Activated CD4-positive, alpha-beta memory T cell treated with anti-CD3 and anti-CD28 coated beads, Interleukin-2, amount 10 ng/mL, durations not matched to agents 7 days and 5 days (primary cell): ENCODE results near the gene FEZF2. TPM values are rescaled to one million over a fixed set of nuclear protein-coding genes. Genes with fewer than 3 reads are reported as not detected.

Source experiments
- CTCF ChIA-PET: fragments of 350-600 bp; sonication (Branson Sonifier 250); formaldehyde crosslinking; loops from one replicate; lab custom pipeline; 2021; ENCODE audit warnings: antibody characterized with exemption, inconsistent platforms; lab: Charles Lee
- POLR2A ChIA-PET: fragments of 350-600 bp; sonication (Branson Sonifier 250); formaldehyde crosslinking; loops from one replicate; lab custom pipeline; 2021; ENCODE audit warnings: antibody characterized with exemption; lab: Charles Lee
- DNase-seq: peaks from one replicate; pipeline ENCODE4 v3.0.0-alpha.2; 2020
- H3K27ac Mint-ChIP-seq: one replicate; pipeline ENCODE4 v1.8.0; 2021; ENCODE audit warnings: mild to moderate bottlenecking, mixed read lengths
- H3K27me3 Mint-ChIP-seq: one replicate; pipeline ENCODE4 v1.8.0; 2021; ENCODE audit warnings: mixed read lengths
- H3K36me3 Mint-ChIP-seq: one replicate; pipeline ENCODE4 v1.8.0; 2021; ENCODE audit warnings: low read depth, mixed read lengths
- H3K4me1 Mint-ChIP-seq: one replicate; pipeline ENCODE4 v1.8.0; 2021; ENCODE audit warnings: mixed read lengths
- H3K4me3 Mint-ChIP-seq: one replicate; pipeline ENCODE4 v1.8.0; 2021; ENCODE audit warnings: mild to moderate bottlenecking, mixed read lengths
- H3K9me3 Mint-ChIP-seq: one replicate; pipeline ENCODE4 v1.8.0; 2021; ENCODE audit warnings: mixed read lengths
- total RNA-seq, 2 experiments: library from RNA; stranded (reverse); gene quantifications; one replicate each; pipeline ENCODE4 v1.2.3, GENCODE V29; 2021

Gene FEZF2
- total RNA-seq, 2 experiments from 2014 or later: not detected

DNA sequence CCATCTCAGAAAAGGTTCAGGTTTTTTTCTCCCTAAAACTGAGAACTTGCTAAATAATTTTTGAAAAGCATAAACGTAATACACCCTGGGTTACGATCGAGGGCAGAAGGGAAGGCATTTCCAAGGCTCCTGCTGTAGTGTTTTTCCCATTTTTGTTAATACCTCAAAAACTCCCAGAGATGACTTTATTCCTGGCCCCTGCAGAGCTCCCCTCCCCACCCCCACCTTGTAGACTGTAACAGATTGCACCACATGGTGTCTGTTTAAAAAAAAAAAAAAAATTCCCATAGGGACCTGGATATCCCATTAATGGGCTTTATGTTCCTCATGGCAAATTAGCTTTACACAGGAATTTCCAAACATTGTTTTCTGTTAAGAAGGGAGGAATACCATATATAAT is 38.2 kb downstream of the FEZF2 start:
- POLR2A ChIA-PET: no interaction called here
- H3K4me3 Mint-ChIP-seq: no peak overlapping the region
- H3K27me3 Mint-ChIP-seq: no peaks in the 10 kb centered on the region
- H3K4me1 Mint-ChIP-seq: no peaks in the 10 kb centered on the region
- H3K36me3 Mint-ChIP-seq: no peaks in the 10 kb centered on the region
- no peak overlapping the region for H3K27ac Mint-ChIP-seq
- no peak for DNase-seq
- no peaks in the 10 kb centered on the region for H3K9me3 Mint-ChIP-seq
- CTCF ChIA-PET: interaction anchor here (0.6 to 0.7 kb wide), 2 partner anchors 46 to 200 kb away, joined by 3 to 5 read pairs; no protein-coding TSS in a partner anchor

GRCh38 chr3:62332835-62333244 is 40.5 kb downstream of the FEZF2 start:
- DNase-seq: no peak
- Mint-ChIP-seq H3K27ac (no peak overlapping the region), H3K9me3 (no peaks in the 10 kb centered on the region), H3K4me3 (no peak overlapping the region), H3K4me1 (no peaks in the 10 kb centered on the region), H3K36me3 (no peaks in the 10 kb centered on the region), H3K27me3 (no peaks in the 10 kb centered on the region)
- CTCF ChIA-PET: interaction anchor here (1.0 kb wide), 1 partner anchor 17 kb away, joined by 3 read pairs; no protein-coding TSS in a partner anchor
- POLR2A ChIA-PET: no interaction called here

- no peaks in the 10 kb centered on the region for H3K4me1 Mint-ChIP-seq
- ChIA-PET CTCF (interaction anchor here (1.0 to 1.1 kb wide), 2 partner anchors 17 to 130 kb away, joined by 3 read pairs; no protein-coding TSS in a partner anchor), POLR2A (no interaction called here)
- H3K27me3 Mint-ChIP-seq: no peaks in the 10 kb centered on the region
- H3K36me3 Mint-ChIP-seq: no peaks in the 10 kb centered on the region
- no peak overlapping the region for H3K4me3 Mint-ChIP-seq
- H3K9me3 Mint-ChIP-seq: no peaks in the 10 kb centered on the region
- no peak overlapping the region for H3K27ac Mint-ChIP-seq
- no peak for DNase-seq
Observed at GRCh38 chr3:62332017-62332416, 41.3 kb downstream of the FEZF2 start.

GRCh38 chr3:62329971-62330370 is 43.4 kb downstream of the FEZF2 start:
- Mint-ChIP-seq H3K4me1 (no peaks in the 10 kb centered on the region), H3K27me3 (no peaks in the 10 kb centered on the region), H3K4me3 (no peak overlapping the region), H3K9me3 (no peaks in the 10 kb centered on the region), H3K27ac (no peak overlapping the region), H3K36me3 (no peaks in the 10 kb centered on the region)
- no peak for DNase-seq
- ChIA-PET CTCF (no interaction called here), POLR2A (no interaction called here)

DNA sequence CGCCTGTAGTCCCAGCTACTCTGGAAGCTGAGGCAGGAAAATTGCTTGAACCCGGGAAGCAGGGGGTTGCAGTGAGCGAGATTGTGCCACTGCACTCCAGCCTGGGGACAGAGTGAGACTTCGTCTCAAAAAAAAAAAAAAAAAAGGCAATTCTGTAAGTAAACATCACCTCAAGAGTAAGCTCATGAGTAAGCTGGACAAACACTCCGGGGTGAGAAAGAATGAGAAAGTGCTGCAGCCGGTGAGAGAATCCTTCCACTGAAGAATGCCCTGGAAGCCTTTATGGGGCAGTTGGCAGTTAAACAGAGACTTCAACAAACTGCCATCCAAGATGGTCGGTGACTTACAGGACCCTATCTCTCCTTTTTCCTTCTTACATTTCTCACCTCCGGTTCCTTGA is 47.5 kb downstream of the FEZF2 start:
- no peak overlapping the region for H3K27ac Mint-ChIP-seq
- ChIA-PET CTCF (no interaction called here), POLR2A (no interaction called here)
- H3K27me3 Mint-ChIP-seq: no peaks in the 10 kb centered on the region
- no peaks in the 10 kb centered on the region for H3K4me1 Mint-ChIP-seq
- H3K36me3 Mint-ChIP-seq: peaks cover 7% of the 10 kb centered on the region
- no peak overlapping the region for H3K4me3 Mint-ChIP-seq
- no peak for DNase-seq
- no peaks in the 10 kb centered on the region for H3K9me3 Mint-ChIP-seq

DNA sequence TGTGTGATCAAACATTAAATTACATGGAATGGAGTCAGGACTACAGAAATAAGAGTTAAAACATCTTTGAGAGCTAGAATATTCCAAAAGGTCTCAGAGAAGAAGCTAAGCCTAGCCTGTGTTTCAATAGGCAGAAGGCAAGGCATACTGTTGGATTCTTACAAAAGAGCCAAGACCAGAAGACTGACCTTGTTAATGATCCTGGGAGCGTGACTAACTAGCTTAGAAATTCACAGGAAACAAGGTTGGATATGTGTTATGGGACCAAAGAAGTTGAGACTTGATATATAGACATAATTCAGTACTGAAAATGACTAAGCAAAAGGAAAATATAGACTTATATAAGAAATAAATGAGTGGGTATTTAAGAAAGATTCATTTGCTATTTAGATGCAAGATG is 50.1 kb downstream of the FEZF2 start:
- POLR2A ChIA-PET: no interaction called here
- CTCF ChIA-PET: no interaction called here
- no peak for DNase-seq
- no peak overlapping the region for H3K27ac Mint-ChIP-seq
- peaks cover 10% of the 10 kb centered on the region for H3K4me1 Mint-ChIP-seq
- no peak overlapping the region for H3K4me3 Mint-ChIP-seq
- H3K36me3 Mint-ChIP-seq: peaks cover 21% of the 10 kb centered on the region
- H3K27me3 Mint-ChIP-seq: no peaks in the 10 kb centered on the region
- peaks cover 17% of the 10 kb centered on the region for H3K9me3 Mint-ChIP-seq
